Measurements from ENCODE around the gene KRT85. TPM values are rescaled to one million over a fixed set of nuclear protein-coding genes. Genes with fewer than 3 reads are reported as not detected.

The KRT85 gene
- total RNA-seq, 1 donor from 2014 or later, result not detected

DNA sequence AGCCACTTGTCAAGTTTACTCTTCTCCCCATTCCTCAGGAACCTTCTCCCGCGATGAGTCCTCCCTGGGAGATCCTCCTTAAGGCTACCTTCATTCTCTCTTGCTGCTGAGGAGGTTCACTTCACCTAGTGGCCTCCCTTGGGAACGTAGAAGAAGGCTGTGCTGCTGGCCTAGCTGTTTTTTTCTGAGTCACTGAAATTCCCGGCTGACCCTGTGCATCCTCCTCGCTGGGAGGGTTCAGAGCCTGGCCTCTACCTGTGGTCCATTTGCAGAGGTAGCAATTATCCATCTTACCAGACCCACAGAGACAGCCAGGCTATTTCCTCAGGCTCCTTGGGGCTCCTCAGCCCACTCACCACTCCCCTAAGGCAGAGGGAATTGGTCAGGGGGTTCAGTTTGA lies 34.2 kb upstream of the KRT85 start:
- H3F3A ChIP-seq (ENCODE audit: low read depth), result no peaks in the 10 kb centered on the region
- DNase-seq (ENCODE audit: low spot score), result no peak
- no peak overlapping the region for H3K27ac ChIP-seq
- no peak overlapping the region for H3K4me3 Mint-ChIP-seq
- peaks cover 3% of the 10 kb centered on the region for H3K27me3 Mint-ChIP-seq (ENCODE audit: insufficient read depth, low read depth)
- peaks cover 4% of the 10 kb centered on the region for H3K4me1 ChIP-seq
- H3K79me2 ChIP-seq (ENCODE audit: low read depth), result no peaks in the 10 kb centered on the region
- no peak overlapping the region for H2AFZ ChIP-seq (replicated peaks)
- no peak overlapping the region for H3K9ac ChIP-seq
- no peaks in the 10 kb centered on the region for H3K9me3 ChIP-seq (ENCODE audit: low read depth)
- no peak overlapping the region for H3K27ac Mint-ChIP-seq
- no peak overlapping the region for H3K4me3 ChIP-seq
- H3K36me3 ChIP-seq, result no peaks in the 10 kb centered on the region
- H3K9me3 Mint-ChIP-seq, result no peaks in the 10 kb centered on the region
- no peak for TF ChIP-seq EZH2phosphoT487 (IDR thresholded peaks at IDR 0.05)
- no peak for TF ChIP-seq EZH2 (IDR thresholded peaks at IDR 0.05)
- TF ChIP-seq, protein P1, sequence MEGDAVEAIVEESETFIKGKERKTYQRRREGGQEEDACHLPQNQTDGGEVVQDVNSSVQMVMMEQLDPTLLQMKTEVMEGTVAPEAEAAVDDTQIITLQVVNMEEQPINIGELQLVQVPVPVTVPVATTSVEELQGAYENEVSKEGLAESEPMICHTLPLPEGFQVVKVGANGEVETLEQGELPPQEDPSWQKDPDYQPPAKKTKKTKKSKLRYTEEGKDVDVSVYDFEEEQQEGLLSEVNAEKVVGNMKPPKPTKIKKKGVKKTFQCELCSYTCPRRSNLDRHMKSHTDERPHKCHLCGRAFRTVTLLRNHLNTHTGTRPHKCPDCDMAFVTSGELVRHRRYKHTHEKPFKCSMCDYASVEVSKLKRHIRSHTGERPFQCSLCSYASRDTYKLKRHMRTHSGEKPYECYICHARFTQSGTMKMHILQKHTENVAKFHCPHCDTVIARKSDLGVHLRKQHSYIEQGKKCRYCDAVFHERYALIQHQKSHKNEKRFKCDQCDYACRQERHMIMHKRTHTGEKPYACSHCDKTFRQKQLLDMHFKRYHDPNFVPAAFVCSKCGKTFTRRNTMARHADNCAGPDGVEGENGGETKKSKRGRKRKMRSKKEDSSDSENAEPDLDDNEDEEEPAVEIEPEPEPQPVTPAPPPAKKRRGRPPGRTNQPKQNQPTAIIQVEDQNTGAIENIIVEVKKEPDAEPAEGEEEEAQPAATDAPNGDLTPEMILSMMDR (IDR thresholded peaks at IDR 0.05), result no peak
- no peaks in the 10 kb centered on the region for H3K36me3 Mint-ChIP-seq
- H3K27me3 ChIP-seq, result no peaks in the 10 kb centered on the region
- H3K4me1 Mint-ChIP-seq, result peaks cover 5% of the 10 kb centered on the region
- H3K4me2 ChIP-seq, result no peak overlapping the region
- H4K20me1 ChIP-seq (ENCODE audit: low read depth), result no peaks in the 10 kb centered on the region

DNA sequence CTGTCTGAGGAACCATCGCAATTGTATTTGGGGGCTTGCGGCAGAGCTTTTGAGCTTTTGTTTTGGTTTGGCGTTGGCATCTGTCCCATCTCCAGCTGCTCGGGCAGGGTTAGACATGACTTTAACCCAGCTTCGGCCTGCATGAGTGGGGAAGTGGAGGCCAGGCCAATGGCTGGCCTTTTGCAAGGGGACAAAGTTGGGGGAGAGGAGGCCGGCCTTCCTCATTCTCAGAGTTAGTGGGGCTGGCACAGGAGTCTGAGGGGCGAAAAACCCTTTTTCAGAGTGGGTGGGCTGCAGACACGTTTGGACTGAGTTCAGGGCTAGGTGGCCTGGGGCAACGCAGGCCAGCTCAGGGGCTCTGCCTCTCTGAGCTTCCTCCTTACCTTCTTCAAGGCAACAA lies 33.6 kb upstream of the KRT85 start:
- H3K9ac ChIP-seq, result no peak overlapping the region
- Mint-ChIP-seq H3K36me3 (no peaks in the 10 kb centered on the region), H3K27me3 (ENCODE audit: insufficient read depth, low read depth) (peaks cover 5% of the 10 kb centered on the region), H3K27ac (no peak overlapping the region), H3K9me3 (no peaks in the 10 kb centered on the region), H3K4me3 (no peak overlapping the region), H3K4me1 (peaks cover 5% of the 10 kb centered on the region)
- H3F3A ChIP-seq (ENCODE audit: low read depth), result no peaks in the 10 kb centered on the region
- H2AFZ ChIP-seq (replicated peaks), result no peak overlapping the region
- H3K9me3 ChIP-seq (ENCODE audit: low read depth), result no peaks in the 10 kb centered on the region
- no peak overlapping the region for H3K4me3 ChIP-seq
- no peaks in the 10 kb centered on the region for H3K79me2 ChIP-seq (ENCODE audit: low read depth)
- H3K4me2 ChIP-seq, result no peak overlapping the region
- no peak for DNase-seq (ENCODE audit: low spot score)
- no peak for TF ChIP-seq EZH2 (IDR thresholded peaks at IDR 0.05)
- TF ChIP-seq EZH2phosphoT487 (IDR thresholded peaks at IDR 0.05), result no peak
- TF ChIP-seq, protein P1 (IDR thresholded peaks at IDR 0.05), result no peak
- no peak overlapping the region for H3K27ac ChIP-seq
- H3K27me3 ChIP-seq, result no peaks in the 10 kb centered on the region
- H3K36me3 ChIP-seq, result no peaks in the 10 kb centered on the region
- no peaks in the 10 kb centered on the region for H4K20me1 ChIP-seq (ENCODE audit: low read depth)
- peaks cover 4% of the 10 kb centered on the region for H3K4me1 ChIP-seq

DNA sequence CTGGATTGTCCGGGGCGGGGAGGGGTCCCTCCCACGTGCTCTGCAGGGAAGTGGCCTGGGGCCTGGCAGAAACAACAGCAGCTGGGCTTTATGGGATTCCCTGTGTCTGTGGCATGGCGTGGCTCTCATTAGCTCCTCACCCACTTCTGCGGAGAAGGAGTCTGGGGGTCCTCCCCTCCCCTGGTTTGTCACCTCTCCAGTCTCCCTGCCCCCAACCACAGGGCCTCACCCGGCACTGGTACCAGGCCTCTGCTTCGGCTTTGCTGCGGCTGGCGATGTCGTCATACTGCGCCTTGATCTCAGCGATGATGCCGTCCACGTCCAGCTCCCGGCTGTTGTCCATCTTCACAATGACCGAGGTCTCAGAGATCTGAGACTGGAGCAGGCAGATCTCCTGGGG lies 32.5 kb upstream of the KRT85 start:
- H3K36me3 ChIP-seq, result no peaks in the 10 kb centered on the region
- no peaks in the 10 kb centered on the region for H3F3A ChIP-seq (ENCODE audit: low read depth)
- Mint-ChIP-seq H3K36me3 (no peaks in the 10 kb centered on the region), H3K27ac (no peak overlapping the region), H3K4me3 (no peak overlapping the region), H3K9me3 (no peaks in the 10 kb centered on the region), H3K4me1 (peaks cover 5% of the 10 kb centered on the region), H3K27me3 (ENCODE audit: insufficient read depth, low read depth) (peaks cover 5% of the 10 kb centered on the region)
- no peak overlapping the region for H3K4me3 ChIP-seq
- no peaks in the 10 kb centered on the region for H3K9me3 ChIP-seq (ENCODE audit: low read depth)
- TF ChIP-seq EZH2phosphoT487 (IDR thresholded peaks at IDR 0.05) (no peak), EZH2 (IDR thresholded peaks at IDR 0.05) (no peak)
- TF ChIP-seq, protein P1 (IDR thresholded peaks at IDR 0.05), result no peak
- H3K27ac ChIP-seq, result no peak overlapping the region
- no peaks in the 10 kb centered on the region for H3K27me3 ChIP-seq
- H3K9ac ChIP-seq, result no peak overlapping the region
- H3K4me2 ChIP-seq, result no peak overlapping the region
- no peaks in the 10 kb centered on the region for H3K79me2 ChIP-seq (ENCODE audit: low read depth)
- no peak overlapping the region for H2AFZ ChIP-seq (replicated peaks)
- DNase-seq (ENCODE audit: low spot score), result no peak
- H3K4me1 ChIP-seq, result peaks cover 4% of the 10 kb centered on the region
- H4K20me1 ChIP-seq (ENCODE audit: low read depth), result no peaks in the 10 kb centered on the region

Data from neural progenitor cell (in vitro differentiated cells).